Coronary artery (tissue), 2 donors: Measurements from ENCODE around the gene PRRX1.

Experiments
- DNase-seq: peaks from one replicate; pipeline ENCODE4 v3.0.0-alpha.2; 2017; ENCODE audit warnings: low spot score
- H3K27ac ChIP-seq, 2 donors: fragments of 200-600 bp; sonication (generic); one replicate each; pipeline ENCODE4 v1.5.1; 2016 to 2019
- H3K4me3 ChIP-seq: fragments of 200-600 bp; sonication (generic); 2 replicates; pipeline ENCODE4 v1.5.1; 2016; ENCODE audit warnings: mild to moderate bottlenecking, moderate library complexity
- TF ChIP-seq, protein P1 (sequence below): fragments of 200-600 bp; sonication (generic); IDR thresholded peaks from one replicate; pipeline ENCODE4 v1.5.1; 2019; ENCODE audit warnings: antibody characterized with exemption

Gene PRRX1

GRCh38 chr1:170723518-170723917, 59.6 kb downstream of the PRRX1 start:
- no peak for DNase-seq
- Histone ChIP-seq H3K27ac (no peak overlapping the region), H3K4me3 (no peak overlapping the region)
- TF ChIP-seq, protein P1, sequence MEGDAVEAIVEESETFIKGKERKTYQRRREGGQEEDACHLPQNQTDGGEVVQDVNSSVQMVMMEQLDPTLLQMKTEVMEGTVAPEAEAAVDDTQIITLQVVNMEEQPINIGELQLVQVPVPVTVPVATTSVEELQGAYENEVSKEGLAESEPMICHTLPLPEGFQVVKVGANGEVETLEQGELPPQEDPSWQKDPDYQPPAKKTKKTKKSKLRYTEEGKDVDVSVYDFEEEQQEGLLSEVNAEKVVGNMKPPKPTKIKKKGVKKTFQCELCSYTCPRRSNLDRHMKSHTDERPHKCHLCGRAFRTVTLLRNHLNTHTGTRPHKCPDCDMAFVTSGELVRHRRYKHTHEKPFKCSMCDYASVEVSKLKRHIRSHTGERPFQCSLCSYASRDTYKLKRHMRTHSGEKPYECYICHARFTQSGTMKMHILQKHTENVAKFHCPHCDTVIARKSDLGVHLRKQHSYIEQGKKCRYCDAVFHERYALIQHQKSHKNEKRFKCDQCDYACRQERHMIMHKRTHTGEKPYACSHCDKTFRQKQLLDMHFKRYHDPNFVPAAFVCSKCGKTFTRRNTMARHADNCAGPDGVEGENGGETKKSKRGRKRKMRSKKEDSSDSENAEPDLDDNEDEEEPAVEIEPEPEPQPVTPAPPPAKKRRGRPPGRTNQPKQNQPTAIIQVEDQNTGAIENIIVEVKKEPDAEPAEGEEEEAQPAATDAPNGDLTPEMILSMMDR: no peak

GRCh38 chr1:170725326-170725725, 61.4 kb downstream of the PRRX1 start:
- no peak overlapping the region for H3K27ac ChIP-seq
- no peak overlapping the region for H3K4me3 ChIP-seq
- no peak for DNase-seq
- TF ChIP-seq, protein P1: no peak

DNA sequence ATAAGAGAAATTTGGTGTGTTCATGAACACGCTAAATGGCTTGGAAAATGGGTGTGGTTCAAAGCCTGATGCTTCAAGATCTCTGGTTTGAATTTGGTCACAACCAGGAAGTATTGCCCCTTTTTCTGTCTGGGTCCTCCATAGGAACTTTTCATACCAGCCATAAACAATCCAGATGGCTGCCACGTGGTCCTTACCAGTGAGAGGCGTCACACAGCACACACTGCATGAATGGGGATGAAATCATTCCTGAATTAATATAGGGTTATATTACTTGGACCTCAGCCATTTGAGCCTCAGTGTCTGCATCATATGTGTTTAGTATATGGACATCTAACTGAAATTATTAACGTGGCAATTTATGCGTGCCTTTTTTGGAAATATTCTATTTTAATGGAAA, 64.0 kb downstream of the PRRX1 start:
- no peak overlapping the region for H3K4me3 ChIP-seq
- TF ChIP-seq, protein P1: no peak
- no peak overlapping the region for H3K27ac ChIP-seq
- DNase-seq: no peak

GRCh38 chr1:170729225-170730002, 65.5 kb downstream of the PRRX1 start:
- no peak for DNase-seq
- TF ChIP-seq, protein P1: no peak
- peak overlapping the region; percentile 44 to 79 for H3K27ac ChIP-seq
- peak overlapping the region; percentile 25 for H3K4me3 ChIP-seq

DNA sequence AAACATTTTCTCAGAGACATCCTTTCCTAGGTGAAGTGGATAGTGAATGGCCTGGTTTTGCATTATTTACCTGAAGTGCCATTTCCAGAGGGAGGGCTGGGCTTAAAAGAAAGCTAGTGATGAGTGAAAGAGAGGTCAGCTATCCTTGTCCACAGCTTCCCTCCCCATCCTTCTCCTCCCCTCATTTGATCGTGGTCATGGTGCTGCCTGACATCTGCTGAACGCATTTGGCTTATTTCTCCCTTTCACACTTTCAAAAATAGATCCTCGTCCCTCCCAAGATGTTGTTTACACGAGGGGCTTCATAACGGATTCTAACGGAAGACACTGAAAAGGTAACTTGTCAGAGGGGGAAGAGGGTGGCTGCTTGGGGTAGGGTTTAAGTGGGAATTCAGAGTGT, 66.1 kb downstream of the PRRX1 start:
- TF ChIP-seq, protein P1: no peak
- Histone ChIP-seq H3K27ac (peak overlapping the region; percentile 44 to 79), H3K4me3 (peak overlapping the region; percentile 25)
- DNase-seq: no peak

DNA sequence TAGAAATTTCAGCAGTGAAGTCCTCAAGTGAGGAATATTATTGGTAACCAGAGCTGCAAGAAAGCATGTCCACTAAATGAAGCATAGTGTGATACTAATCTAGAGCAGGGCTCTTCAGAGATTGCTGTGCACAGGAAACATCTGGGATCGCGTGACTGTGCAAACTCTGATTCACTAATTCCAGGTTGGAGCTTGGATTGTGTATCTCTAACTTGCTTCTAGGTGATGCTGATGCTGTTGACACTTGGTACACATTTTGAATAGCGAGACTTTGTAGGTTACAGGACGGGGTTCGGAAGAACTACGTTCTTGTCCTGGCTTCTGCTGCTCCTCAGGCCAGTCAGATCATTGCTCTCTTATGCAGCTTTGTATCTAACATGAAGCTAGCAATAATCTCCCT, 66.5 kb downstream of the PRRX1 start:
- TF ChIP-seq, protein P1: no peak
- Histone ChIP-seq H3K27ac (peak overlapping the region; percentile 44 to 79), H3K4me3 (no peak overlapping the region)
- no peak for DNase-seq

DNA sequence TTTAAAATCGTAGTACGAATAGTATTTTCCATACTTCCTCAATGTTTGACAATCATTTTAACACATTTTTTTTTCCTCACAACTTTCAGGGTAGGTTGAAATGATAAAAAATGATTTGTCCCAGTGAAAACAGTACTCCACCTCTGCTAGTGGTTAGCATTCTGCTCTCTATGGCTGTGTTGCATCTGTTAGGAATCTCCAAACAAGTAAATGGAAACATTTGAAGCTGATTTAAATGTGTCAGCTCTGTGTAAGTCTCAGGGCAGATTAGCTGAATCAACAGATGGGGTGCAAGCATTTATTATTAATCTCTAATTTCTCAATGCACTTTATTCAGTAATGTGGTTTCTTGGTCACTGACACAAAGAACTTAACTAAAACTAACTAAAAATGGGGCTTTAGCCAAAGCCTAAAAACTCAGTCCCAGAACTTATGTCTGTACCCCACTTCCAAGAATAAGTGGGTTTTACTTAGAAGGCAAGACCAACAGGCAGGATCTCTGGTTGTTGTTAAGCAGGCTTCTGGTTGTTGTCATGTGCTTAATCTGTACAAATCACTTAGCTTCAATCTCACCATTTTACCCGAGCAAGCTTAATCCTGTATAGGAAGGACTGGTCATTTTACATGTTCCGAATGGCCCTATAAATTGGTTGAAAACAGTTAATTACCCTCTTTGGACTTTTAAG, 67.8 kb downstream of the PRRX1 start:
- no peak overlapping the region for H3K27ac ChIP-seq
- TF ChIP-seq, protein P1: no peak
- no peak for DNase-seq
- H3K4me3 ChIP-seq: no peak overlapping the region
